Activated CD8-positive, alpha-beta memory T cell treated with anti-CD3 and anti-CD28 coated beads, Interleukin-2, amount 50 U/mL, for 24 hours (primary cell): ENCODE data around the gene MLC1.
"Not testable (repeated sequence)": the region's sequence is repeated elsewhere in the genome, so short reads cannot be mapped to it uniquely, and the experiment has no call there.

ENCODE experiments used
- DNase-seq: peaks from one replicate; pipeline ENCODE4 v3.0.0-alpha.2; 2020; ENCODE audit errors: extremely low read depth

Gene MLC1

GRCh38 chr22:50102946-50103345 lies 17.7 kb upstream of the MLC1 start:
- DNase-seq: no peak

- DNase-seq: no peak
These were observed 16.8 kb upstream of the MLC1 start for GRCh38 chr22:50101870-50102565.

GRCh38 chr22:50098052-50098451 lies 12.8 kb upstream of the MLC1 start:
- no peak for DNase-seq

GRCh38 chr22:50092342-50092741 lies 7.1 kb upstream of the MLC1 start:
- no peak for DNase-seq

- no peak for DNase-seq
These were observed 6.0 kb upstream of the MLC1 start for GRCh38 chr22:50091092-50091768.

GRCh38 chr22:50090412-50090714 lies 5.1 kb upstream of the MLC1 start:
- DNase-seq: no peak

GRCh38 chr22:50089682-50090411 lies 4.6 kb upstream of the MLC1 start, which contains the start of gene MOV10L1:
Gene MOV10L1, plus strand, starts transcription at chr22:50090006. Its CDS starts 83 bp downstream, at chr22:50090089.
- no peak for DNase-seq

- DNase-seq: no peak
These were observed 4.0 kb upstream of the MLC1 start for GRCh38 chr22:50089231-50089630.

- DNase-seq: no peak
These were observed 2.9 kb upstream of the MLC1 start for GRCh38 chr22:50088096-50088495.

GRCh38 chr22:50087646-50088045 lies 2.4 kb upstream of the MLC1 start:
- no peak for DNase-seq

GRCh38 chr22:50086975-50087374 lies 1.7 kb upstream of the MLC1 start:
- DNase-seq: not testable (repeated sequence)

GRCh38 chr22:50086526-50086925 lies 1.3 kb upstream of the MLC1 start:
- DNase-seq: no peak

GRCh38 chr22:50084614-50085021 lies 608 bp downstream of the MLC1 start:
- DNase-seq: no peak

GRCh38 chr22:50084080-50084477 lies 1.1 kb downstream of the MLC1 start:
- no peak for DNase-seq

- no peak for DNase-seq
These were observed 1.7 kb downstream of the MLC1 start for GRCh38 chr22:50083462-50084079.

GRCh38 chr22:50082961-50083461 lies 2.2 kb downstream of the MLC1 start:
- DNase-seq: no peak

GRCh38 chr22:50082197-50082715 lies 3.0 kb downstream of the MLC1 start:
- DNase-seq: no peak

GRCh38 chr22:50081426-50082196 lies 3.6 kb downstream of the MLC1 start:
- no peak for DNase-seq

- no peak for DNase-seq
These were observed 5.2 kb downstream of the MLC1 start for GRCh38 chr22:50080077-50080465.

GRCh38 chr22:50078761-50079160 lies 6.5 kb downstream of the MLC1 start:
- DNase-seq: no peak

- DNase-seq: no peak
These were observed 7.0 kb downstream of the MLC1 start for GRCh38 chr22:50078246-50078645.
